Loucy (cell line): Measurements from ENCODE around the gene PIAS2.

Source experiments
- EZH2phosphoT487 ChIP-seq: fragments of 200-600 bp; IDR thresholded peaks from 2 replicates; pipeline ENCODE4 v1.6.1; 2018; ENCODE audit warnings: antibody characterized with exemption, mild to moderate bottlenecking, moderate library complexity, borderline replicate concordance
- TF ChIP-seq, protein P1 (sequence below): fragments of 200-600 bp; sonication (generic); conservative IDR thresholded peaks from 2 replicates; pipeline ENCODE4 v1.5.1; 2014; ENCODE audit warnings: mild to moderate bottlenecking, antibody characterized with exemption, low read length

DNA sequence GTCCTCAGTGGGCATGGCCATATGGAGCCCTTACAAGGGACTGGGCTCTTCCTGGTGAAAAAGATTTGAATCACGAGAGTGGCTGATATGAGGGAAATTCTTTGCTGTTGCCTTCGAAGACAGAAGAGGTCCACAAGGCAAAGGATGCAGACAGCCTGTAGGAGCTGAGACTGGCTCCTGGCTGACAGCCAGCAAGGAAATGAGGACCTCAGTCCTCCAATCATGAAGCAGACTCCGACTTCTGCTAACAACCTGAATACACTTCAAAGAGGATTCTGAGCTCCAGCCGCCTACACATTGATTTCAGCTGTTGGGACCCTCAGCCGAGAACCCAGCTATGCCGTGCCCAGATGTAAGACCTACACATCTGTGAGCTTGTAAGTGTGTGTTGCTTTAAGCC, 157.4 kb downstream of the PIAS2 start:
- TF ChIP-seq, protein P1, sequence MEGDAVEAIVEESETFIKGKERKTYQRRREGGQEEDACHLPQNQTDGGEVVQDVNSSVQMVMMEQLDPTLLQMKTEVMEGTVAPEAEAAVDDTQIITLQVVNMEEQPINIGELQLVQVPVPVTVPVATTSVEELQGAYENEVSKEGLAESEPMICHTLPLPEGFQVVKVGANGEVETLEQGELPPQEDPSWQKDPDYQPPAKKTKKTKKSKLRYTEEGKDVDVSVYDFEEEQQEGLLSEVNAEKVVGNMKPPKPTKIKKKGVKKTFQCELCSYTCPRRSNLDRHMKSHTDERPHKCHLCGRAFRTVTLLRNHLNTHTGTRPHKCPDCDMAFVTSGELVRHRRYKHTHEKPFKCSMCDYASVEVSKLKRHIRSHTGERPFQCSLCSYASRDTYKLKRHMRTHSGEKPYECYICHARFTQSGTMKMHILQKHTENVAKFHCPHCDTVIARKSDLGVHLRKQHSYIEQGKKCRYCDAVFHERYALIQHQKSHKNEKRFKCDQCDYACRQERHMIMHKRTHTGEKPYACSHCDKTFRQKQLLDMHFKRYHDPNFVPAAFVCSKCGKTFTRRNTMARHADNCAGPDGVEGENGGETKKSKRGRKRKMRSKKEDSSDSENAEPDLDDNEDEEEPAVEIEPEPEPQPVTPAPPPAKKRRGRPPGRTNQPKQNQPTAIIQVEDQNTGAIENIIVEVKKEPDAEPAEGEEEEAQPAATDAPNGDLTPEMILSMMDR: no peak
- TF ChIP-seq EZH2phosphoT487: no peak
